Inferior parietal cortex (tissue), 1 donor: Measurements from ENCODE around the gene PRDM2.
"Not testable (repeated sequence)": the region's sequence is repeated elsewhere in the genome, so short reads cannot be mapped to it uniquely, and the experiment has no call there.

ENCODE experiments used
- DNase-seq: peaks from one replicate; pipeline ENCODE4 v3.0.0-alpha.2; 2016; ENCODE audit errors: extremely low spot score

The PRDM2 gene, protein sequence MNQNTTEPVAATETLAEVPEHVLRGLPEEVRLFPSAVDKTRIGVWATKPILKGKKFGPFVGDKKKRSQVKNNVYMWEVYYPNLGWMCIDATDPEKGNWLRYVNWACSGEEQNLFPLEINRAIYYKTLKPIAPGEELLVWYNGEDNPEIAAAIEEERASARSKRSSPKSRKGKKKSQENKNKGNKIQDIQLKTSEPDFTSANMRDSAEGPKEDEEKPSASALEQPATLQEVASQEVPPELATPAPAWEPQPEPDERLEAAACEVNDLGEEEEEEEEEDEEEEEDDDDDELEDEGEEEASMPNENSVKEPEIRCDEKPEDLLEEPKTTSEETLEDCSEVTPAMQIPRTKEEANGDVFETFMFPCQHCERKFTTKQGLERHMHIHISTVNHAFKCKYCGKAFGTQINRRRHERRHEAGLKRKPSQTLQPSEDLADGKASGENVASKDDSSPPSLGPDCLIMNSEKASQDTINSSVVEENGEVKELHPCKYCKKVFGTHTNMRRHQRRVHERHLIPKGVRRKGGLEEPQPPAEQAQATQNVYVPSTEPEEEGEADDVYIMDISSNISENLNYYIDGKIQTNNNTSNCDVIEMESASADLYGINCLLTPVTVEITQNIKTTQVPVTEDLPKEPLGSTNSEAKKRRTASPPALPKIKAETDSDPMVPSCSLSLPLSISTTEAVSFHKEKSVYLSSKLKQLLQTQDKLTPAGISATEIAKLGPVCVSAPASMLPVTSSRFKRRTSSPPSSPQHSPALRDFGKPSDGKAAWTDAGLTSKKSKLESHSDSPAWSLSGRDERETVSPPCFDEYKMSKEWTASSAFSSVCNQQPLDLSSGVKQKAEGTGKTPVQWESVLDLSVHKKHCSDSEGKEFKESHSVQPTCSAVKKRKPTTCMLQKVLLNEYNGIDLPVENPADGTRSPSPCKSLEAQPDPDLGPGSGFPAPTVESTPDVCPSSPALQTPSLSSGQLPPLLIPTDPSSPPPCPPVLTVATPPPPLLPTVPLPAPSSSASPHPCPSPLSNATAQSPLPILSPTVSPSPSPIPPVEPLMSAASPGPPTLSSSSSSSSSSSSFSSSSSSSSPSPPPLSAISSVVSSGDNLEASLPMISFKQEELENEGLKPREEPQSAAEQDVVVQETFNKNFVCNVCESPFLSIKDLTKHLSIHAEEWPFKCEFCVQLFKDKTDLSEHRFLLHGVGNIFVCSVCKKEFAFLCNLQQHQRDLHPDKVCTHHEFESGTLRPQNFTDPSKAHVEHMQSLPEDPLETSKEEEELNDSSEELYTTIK (N-terminal part only)

DNA sequence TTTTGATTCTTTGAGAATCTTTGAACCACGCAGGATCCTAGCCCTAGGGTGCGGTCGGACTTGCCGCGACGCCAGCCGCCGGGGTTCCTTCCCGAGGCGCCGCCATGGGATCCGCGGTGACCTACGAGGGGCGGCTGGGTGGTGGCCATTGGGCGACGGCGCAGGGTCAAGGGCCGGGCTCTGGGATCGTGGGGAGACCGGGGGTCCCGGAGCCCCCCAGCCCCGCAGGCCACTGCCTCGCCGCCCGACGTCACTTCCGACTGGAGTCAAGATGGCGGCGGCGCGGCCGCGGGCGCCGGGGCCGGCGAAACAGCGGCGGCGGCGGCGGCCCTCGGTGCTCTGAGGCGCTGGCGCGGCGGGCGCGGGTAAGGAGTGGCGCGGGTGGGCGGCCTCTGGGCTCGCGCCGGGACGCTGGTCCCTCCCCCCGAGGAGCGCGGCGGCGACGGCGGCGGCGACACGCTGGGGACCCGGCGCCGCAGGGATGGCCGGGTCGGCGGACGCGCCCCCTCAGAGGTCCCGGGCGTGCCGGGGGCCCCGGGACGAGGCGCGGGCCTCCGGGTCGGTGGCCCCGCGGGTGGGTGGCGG, at the start of gene PRDM2:
PRDM2 (plus strand) TSS at position 253 of the 585 bp plus-strand sequence. CDS start 15,418 bp downstream, outside the sequence.
- DNase-seq = no peak

DNA sequence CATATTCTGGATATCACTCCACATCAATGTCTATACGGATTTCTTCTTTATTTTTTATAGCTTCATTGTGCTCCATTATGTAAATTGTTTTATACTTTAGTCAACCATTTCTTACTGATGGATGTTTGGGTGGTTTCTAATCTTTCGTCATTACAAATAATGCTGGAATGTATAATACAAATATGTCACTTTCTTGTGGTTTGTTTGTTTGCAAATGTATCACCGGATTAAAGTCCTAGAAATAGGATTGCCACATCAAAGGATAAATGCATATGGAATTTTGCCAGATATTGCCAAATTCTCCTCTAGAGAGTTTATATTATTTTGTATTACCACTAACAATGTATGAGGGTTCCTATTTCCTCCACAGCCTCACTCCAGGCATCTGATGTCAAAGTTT, 48.7 kb upstream of the PRDM2 start:
- DNase-seq = no peak

DNA sequence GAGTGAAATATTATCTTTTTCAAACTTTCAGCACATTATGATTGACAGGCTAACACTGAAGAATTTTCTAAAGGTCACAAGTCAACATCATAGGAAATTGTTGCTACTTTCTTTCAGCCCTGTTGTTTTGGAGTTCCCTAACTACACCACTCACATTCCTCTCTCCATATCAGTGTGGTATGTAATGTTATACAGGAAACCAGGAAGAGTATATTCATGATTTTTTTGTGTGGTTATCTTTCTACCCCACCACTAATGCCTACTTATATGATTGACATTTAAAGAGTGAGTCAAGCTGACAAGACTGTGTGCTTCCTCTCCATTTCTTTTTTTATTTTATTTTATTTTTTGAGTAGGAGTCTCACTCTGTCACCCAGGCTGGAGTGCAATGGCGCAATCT, 47.8 kb upstream of the PRDM2 start:
- no peak for DNase-seq

DNA sequence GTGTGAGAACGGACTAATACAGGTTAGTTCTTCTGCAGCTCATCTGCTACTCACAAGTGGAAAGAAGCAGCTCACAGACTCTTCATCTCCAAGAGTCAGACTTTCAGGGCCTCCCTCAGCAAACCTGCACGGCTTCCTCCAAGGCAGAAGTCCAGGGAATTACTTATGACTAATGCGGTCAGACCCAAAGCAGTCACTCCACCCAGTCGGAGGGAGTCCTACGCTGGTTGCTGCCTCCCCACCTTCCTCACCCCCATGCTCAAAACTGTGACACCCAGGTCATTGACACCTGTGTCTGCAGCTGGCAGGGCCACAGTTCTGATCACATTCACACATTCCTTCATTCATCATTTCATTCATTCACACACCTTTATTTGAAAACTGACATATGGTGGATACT, 38.4 kb upstream of the PRDM2 start:
- DNase-seq = no peak

DNA sequence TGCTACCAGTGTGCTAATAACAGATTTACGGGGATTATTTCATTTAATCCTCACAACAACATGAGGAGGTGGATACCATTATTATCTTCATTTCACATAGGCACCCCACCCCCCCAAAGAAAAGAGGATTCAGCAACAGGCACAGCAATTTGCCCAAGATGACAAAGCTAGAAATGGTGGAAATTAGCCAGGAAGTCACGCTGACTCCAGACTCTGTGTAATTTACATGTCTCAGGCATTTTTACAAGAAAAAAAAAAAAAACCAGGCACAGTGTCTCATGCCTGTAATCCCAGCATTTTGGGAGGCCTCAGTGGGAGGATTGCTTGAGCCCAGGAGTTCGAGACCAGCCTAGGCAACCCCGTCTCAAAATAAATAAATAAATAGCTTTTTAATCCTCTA, 37.5 kb upstream of the PRDM2 start:
- no peak for DNase-seq

DNA sequence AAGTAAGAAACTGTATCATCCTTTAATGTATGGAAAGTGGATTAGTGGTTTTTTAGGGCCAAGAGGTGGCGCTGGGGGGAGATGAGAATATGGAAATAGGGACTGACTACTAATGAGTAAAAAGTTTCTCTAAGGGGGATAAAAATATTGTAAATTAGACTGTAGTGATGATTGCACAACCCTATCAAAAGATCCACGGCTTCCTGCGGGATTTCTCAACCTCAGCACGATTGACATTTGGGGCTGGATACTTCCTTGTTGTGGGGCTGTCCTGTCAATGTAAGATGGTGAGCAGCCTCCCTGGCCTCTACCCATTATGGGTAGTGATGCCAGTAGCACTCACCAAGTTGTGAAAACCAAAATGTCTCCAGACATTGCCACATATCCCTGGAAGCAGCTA, 36.0 kb upstream of the PRDM2 start:
- no peak for DNase-seq

DNA sequence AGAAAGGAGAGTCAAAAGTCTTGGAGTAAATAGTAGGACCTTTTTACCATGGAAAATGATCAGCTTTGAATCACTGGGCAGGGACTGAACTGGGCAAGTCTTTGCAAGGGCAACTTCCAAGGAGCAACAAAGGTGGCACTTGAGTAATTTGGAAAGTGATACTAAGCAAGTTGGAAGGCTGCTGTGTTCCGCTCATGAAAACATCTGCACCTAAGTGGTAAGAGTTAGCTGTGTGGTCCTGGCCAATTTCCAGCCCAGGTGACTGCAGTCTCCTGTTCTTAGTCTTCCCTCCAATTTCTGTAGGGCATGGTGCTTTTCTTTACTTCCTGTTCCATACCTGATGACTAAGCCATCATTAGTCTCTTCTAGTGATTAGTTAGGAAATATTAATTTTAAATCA, 35.5 kb upstream of the PRDM2 start:
- no peak for DNase-seq

DNA sequence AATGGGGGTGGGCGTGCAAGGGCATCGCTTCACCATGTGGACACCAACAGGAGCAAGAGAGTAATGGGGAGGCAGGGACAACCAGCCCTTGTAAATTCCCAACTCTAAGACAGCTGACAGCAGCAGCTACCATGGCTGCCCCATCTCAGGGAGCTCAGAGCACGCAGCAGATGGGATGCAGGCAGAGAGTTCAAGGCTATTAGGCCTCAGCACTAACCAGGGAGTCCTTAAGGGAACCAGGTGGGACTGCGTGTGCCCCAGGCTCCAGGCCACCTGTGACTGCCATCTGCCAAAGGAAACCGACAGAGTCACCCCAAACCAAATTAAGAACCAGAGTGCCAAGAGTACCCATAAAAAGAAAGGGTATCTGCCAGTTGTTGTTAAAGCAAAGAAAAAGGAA, 33.7 kb upstream of the PRDM2 start:
- no peak for DNase-seq

DNA sequence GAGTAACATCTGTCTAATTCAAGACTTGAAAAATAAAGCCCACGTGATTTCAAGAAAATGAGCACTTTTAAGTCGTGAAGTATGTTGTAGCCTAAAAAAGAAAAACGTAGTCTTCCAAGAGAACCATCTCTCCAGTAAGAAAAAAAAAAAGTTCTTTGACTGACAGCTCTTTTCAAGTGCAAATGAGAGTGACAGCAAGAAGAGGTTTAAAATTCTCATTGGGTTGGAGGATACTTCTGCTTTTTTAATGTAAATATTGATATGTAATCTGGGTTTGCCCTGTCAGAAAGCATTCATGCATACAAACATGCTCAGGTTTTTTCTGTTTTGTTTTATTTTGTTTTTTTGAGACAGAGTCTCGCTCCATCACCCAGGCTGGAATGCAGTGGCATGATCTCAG, 32.3 kb upstream of the PRDM2 start:
- no peak for DNase-seq

DNA sequence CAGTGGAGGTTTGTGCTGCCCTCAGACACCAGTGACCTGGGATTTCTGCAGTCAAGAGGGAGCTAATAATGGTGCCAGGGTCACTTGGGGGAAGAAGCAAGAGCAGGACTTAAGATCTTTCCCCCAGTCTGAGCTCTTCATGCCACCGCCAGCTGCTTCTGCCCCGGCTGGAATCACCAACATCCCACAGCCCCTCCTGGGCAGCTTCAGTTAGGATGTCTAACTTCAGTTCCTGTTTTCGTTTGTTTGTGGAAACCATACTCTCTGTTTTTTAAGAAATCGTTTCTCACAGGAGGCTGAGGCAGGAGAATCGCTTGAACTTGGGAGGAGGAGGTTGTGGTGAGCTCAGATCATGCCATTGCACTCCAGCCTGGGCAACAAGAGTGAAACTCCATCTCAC, 25.6 kb upstream of the PRDM2 start:
- DNase-seq = no peak

DNA sequence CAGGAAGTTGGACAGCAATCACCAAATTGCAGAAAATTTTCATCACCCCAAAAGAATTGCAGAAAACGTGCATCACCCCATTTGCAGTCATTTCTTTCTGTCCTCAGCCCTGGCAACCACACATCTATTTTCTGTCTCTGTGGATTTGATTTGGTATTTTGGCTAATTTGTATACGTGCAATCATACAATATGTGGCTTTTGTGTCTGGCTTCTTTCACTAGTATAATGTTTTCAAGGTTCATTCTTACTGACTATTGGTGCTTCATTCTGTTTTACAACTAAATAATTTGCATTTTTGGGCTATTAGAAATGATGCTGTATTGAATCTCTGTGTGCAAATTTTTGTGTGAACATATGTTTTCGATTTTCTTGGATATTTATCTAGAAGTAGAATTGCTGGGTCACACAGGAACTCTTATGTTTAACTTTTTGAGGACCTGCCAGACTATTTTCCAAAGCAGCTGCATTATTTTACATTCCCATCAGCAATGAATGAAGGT, 24.8 kb upstream of the PRDM2 start:
- DNase-seq = no peak

DNA sequence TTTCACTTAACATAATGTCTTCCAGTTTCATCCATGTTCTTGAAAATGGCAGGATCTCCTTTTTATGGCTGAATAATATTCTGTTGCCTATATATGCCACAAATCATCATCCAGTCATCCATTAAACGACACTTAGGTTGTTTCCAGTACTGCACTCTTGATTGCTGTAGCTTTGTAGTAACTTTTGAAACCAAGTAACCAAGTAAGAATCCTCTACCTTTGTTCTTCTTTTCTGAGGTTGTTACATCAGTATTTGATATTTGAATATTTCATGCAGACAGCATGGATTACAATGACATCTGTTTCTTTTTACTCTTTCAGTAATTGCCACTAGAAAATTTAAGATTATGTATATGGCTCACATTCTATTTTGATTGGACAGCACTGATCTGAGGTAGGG, 22.1 kb upstream of the PRDM2 start:
- DNase-seq = no peak

DNA sequence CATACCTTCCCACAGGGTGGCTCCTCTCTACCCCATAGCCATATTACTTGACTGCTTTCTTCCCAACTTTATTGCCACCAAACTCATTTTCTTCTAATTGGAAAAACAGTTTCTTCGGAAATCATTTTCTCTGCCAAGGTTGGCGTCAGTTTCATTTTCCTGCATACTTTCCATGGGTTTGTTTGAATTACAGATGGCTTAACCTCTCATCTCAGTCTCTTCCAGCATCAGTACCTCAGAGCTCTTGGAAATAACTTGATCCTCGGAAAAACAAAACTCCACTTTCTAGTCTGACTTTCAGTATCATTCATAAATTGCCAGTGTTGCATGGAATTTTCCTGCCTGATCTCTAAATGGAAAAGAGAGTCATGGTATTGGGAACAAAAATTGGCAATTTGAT, 20.3 kb upstream of the PRDM2 start:
- DNase-seq = no peak

DNA sequence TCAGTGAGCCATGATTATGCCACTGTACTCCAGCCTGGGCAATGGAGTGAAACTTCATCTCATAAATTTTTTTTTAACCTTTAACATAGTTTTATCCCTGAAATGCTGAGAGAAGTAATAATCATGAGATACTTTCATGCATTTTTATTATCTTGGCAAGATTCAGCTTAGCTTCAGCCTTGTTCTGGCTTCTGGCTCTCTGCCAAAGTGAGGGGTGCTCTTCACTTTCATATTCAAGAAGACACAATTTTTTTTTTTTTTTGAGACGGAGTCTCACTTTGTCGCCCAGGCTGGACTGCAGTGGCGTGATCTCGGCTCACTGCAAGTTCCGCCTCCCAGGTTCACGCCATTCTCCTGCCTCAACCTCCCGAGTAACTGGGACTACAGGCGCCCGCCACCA, 19.4 kb upstream of the PRDM2 start:
- DNase-seq = not testable (repeated sequence)

DNA sequence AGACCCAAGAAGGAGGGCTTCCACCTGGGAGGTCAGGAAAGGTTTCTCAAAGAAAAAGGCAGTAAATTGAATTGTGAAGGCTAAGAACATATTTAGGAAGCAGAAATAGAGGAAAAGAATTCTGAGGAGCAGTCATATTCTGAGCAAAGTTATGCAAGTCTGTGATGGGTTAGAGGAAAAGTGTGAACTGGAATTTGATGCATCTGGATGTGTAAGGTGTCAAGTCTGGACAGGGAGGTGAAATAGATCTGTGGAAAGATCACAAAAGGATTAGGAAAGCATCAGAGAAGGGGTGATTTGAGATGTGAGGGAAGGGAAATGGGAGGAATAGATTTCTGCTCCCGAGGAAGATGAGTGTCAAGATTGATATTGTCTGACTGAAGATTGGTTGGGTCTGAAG, 18.1 kb upstream of the PRDM2 start:
- DNase-seq = no peak

DNA sequence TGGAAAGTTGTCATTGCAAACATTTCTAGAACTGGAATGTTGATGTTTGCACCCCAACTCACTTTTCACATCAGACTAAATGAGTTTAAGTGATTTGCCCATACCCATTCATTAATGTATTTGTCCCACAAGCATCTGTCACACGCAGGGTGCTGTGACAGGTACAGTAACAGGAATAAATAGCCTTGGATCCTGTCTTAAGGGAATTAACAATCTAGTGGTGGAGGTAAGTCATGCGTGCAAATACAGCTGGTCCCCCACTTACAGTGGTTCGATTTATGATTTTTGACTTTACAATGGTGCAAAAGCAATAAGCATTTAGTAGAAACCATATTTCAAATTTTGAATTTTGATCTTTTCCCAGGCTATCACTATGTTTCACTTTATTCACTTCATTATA, 17.5 kb upstream of the PRDM2 start:
- no peak for DNase-seq

DNA sequence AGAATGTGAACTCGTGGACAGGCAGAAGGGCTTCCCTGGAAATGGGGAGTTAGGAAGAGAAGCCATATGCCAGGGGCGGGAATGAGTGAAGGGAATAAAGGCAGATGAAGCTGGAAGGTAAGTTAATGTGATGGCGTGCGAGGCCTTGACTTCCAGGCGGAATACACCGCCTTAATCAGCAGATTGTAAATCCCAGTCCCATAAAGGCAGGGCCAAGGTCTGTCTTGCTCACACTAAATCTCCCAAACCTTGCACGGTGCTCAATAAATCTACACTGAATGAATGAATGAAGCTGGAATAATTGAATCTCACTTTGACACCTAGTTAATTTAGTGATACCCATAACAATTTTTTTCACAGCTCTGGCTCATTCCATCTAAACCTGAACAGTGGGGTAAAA, 16.8 kb upstream of the PRDM2 start:
- no peak for DNase-seq

DNA sequence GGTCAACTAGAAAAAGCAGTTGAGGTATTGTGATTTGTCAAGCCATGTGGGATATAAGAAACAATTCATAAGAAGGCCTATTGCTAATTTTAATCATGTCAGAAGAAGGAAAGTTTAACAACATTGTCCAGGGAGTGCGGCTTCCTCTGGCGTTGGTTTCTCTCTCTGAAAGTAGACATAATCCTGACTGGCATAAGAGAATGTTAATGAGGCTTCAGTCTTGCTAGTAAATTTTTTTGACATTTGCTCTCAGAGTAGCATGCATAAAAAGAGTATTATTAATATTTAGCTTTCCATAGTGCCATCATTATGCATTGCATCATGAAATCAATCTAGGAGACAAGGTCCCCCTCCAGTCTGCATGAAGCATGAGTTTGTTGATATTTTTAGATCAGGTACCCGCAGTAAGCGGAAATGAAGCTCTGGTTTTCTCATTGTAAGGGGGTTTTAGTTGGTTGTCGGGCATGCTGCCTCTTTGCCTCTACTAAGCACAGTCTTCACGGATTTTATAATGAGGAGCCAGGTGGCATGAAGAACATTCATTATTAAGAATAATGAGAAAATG, 12.8 kb upstream of the PRDM2 start:
- no peak for DNase-seq

DNA sequence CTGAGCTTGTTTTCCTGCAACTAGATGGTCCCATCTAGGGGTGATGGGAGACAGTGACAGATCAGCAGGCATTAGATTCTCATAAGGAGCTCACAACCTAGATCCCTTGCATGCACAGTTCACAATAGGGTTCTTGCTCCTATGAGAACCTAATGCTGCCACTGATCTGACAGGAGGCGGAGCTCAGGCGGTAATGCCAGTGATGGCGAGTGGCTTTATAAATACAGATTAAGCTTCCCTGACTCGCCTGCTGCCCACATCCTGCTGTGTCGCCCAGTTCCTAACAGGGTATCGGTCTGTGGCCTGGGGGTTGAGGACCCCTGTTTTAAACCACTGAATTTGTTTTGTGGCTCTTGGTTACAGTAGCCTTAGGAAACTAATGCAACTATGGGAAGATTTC, 6.9 kb upstream of the PRDM2 start:
- not testable (repeated sequence) for DNase-seq

DNA sequence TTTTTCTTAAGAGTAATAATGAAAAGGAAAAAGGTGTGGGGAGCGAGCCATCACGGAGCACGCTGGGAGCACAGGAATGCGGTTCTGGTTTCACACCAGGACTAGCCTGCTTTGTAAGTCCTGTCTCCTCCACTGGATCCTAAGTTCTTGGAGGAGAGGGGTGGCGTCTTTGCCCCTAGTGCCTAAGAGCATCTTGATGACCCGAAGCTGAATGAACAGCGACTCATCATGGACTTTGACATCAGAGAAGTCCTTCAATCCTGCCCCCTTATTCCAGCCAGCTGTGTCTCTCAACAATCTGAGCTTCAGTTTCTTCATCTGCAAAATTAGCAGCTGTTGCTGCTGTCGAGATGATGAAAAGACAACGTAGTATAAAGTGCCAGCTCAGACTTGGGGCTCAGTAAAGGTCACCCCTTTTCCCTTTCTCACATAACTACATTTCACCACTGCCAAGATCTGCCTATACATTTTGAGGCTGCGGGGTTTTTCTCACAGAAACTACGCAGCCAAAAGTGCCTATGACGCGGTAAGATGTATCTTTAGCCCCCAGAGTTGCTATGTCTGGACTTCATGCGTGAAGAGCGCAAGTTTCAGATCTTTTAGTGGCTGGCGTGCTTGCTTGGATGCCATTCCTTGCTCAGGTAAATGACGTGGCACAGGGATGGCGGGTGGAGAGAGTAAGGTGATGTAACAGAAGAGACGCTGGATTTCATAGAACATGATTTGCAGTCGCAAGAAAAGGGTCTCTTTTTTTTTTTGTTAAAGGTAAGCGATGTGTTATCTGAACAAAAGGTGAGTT, 4.9 kb upstream of the PRDM2 start:
- DNase-seq = no peak
